GM10266 (cell line): ENCODE data around the gene C2orf74.

Experiments used
- DNase-seq: peaks from one replicate; pipeline ENCODE4 v3.0.0; 2012; ENCODE audit errors: extremely low spot score
- CTCF ChIP-seq: IDR thresholded peaks from 2 replicates; pipeline ENCODE4 v1.5.1; 2012; ENCODE audit warnings: mild to moderate bottlenecking, low read depth; ENCODE audit not compliant: control insufficient read depth, insufficient read depth; ENCODE audit errors: missing control alignments

The C2orf74 gene

GRCh38 chr2:61179701-61180639, 18.0 kb downstream of the C2orf74 start:
- no peak for TF ChIP-seq CTCF
- no peak for DNase-seq

GRCh38 chr2:61180686-61181085, 18.7 kb downstream of the C2orf74 start:
- no peak for TF ChIP-seq CTCF
- DNase-seq: no peak

- TF ChIP-seq CTCF: no peak
- DNase-seq: no peak
Measured at GRCh38 chr2:61181382-61182058, 19.5 kb downstream of the C2orf74 start.

GRCh38 chr2:61182059-61182383, 20.0 kb downstream of the C2orf74 start:
- no peak for TF ChIP-seq CTCF
- DNase-seq: no peak

- DNase-seq: no peak
- TF ChIP-seq CTCF: no peak
Measured at GRCh38 chr2:61183795-61184194, 21.8 kb downstream of the C2orf74 start.

GRCh38 chr2:61184263-61184662, 22.3 kb downstream of the C2orf74 start:
- TF ChIP-seq CTCF: no peak
- DNase-seq: no peak

GRCh38 chr2:61185231-61185728, 23.3 kb downstream of the C2orf74 start:
- no peak for DNase-seq
- TF ChIP-seq CTCF: no peak
